ENCODE measurements around the gene CCDC102A.
"Not testable (repeated sequence)": the region's sequence is repeated elsewhere in the genome, so short reads cannot be mapped to it uniquely, and the experiment has no call there.

CCDC102A gene

GRCh38 chr16:57501492-57501891 lies 34.9 kb downstream of the CCDC102A start:
- no peak overlapping the region for H3K4me3 ChIP-seq (ENCODE audit: low read depth, low read length)
- DNase-seq (ENCODE audit: low read depth), result no peak
- TF ChIP-seq, protein P1, sequence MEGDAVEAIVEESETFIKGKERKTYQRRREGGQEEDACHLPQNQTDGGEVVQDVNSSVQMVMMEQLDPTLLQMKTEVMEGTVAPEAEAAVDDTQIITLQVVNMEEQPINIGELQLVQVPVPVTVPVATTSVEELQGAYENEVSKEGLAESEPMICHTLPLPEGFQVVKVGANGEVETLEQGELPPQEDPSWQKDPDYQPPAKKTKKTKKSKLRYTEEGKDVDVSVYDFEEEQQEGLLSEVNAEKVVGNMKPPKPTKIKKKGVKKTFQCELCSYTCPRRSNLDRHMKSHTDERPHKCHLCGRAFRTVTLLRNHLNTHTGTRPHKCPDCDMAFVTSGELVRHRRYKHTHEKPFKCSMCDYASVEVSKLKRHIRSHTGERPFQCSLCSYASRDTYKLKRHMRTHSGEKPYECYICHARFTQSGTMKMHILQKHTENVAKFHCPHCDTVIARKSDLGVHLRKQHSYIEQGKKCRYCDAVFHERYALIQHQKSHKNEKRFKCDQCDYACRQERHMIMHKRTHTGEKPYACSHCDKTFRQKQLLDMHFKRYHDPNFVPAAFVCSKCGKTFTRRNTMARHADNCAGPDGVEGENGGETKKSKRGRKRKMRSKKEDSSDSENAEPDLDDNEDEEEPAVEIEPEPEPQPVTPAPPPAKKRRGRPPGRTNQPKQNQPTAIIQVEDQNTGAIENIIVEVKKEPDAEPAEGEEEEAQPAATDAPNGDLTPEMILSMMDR (IDR thresholded peaks at IDR 0.05; ENCODE audit: insufficient read depth, low read depth, low read length, missing control alignments), result no peak

DNA sequence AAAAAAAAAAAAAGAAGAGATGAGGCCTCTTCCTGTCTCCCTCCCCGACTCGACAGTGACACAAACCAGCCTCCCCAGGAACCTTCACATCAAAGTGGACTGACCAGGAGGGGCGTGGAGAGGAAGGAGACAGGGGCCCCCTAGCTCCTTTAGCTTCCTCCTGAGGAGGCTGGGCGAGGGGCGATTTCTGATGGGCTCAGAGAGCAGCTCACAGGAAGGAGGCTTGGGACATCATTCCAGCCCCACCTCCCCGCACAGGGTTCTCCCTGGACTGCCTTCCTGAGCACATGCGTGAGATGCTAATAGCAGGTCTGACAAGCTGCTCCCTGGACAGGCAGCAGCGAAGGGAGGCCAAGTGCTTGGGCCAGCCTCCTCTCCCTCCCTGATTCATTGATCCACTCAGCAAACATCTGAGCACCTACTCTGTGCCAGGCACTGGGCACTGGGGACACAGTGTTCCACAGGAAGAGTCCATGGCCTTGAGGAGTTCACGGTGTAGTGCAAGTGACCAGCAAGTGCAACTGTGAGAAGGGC lies 35.7 kb downstream of the CCDC102A start:
- no peak for DNase-seq (ENCODE audit: low read depth)
- no peak overlapping the region for H3K4me3 ChIP-seq (ENCODE audit: low read depth, low read length)
- TF ChIP-seq, protein P1 (IDR thresholded peaks at IDR 0.05; ENCODE audit: insufficient read depth, low read depth, low read length, missing control alignments), result no peak

DNA sequence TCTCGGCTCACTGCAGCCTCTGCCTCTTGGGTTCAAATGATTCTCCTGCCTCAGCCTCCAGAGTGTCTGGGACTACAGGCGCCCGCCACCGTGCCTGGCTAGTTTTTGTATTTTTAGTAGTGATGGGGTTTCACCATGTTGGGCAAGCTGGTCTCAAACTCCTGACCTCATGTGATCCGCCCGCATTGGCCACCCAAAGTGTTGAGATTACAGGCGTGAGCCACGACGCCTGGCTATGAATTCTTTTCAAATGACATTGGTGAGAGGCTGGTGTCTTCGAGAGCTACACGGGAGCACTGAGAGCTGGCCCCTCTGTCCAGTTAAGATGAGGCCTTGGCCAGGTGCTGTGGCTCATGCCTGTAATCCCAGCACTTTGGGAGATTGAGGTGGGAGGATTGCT lies 36.4 kb downstream of the CCDC102A start:
- not testable (repeated sequence) for DNase-seq (ENCODE audit: low read depth); H3K4me3 ChIP-seq (ENCODE audit: low read depth, low read length)

- H3K4me3 ChIP-seq (ENCODE audit: low read depth, low read length), result no peak overlapping the region
- TF ChIP-seq, protein P1 (IDR thresholded peaks at IDR 0.05; ENCODE audit: insufficient read depth, low read depth, low read length, missing control alignments), result no peak
- DNase-seq (ENCODE audit: low read depth), result no peak
These were observed 38.3 kb downstream of the CCDC102A start for GRCh38 chr16:57498031-57498430.

- TF ChIP-seq, protein P1 (IDR thresholded peaks at IDR 0.05; ENCODE audit: insufficient read depth, low read depth, low read length, missing control alignments), result no peak
- no peak overlapping the region for H3K4me3 ChIP-seq (ENCODE audit: low read depth, low read length)
These were observed 39.2 kb downstream of the CCDC102A start for GRCh38 chr16:57497121-57497520.

DNA sequence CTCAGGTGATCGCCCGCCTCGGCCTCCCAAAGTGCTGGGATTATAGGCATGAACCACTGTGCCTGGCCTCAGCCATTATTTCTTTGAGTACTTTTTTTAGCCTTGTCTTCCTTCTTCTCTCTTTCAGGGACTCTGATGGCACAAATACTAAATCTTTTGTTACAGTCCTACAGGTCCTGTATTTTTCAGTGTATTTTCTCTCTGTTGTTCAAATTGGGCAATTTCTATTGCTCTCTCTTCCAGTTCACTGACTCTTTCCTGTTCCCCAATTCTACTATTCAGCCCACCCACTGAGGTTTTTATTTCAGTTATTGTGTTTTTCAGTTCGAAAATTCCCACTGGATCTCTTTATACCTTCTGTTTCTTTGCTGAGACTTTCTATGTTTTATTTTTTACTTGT lies 42.6 kb downstream of the CCDC102A start:
- DNase-seq (ENCODE audit: low read depth), result no peak
- TF ChIP-seq, protein P1 (IDR thresholded peaks at IDR 0.05; ENCODE audit: insufficient read depth, low read depth, low read length, missing control alignments), result no peak
- H3K4me3 ChIP-seq (ENCODE audit: low read depth, low read length), result no peak overlapping the region

More at GRCh38 chr16:57497121-57497520, 39.2 kb downstream of the CCDC102A start:
- DNase-seq (ENCODE audit: low read depth), result no peak

DNA sequence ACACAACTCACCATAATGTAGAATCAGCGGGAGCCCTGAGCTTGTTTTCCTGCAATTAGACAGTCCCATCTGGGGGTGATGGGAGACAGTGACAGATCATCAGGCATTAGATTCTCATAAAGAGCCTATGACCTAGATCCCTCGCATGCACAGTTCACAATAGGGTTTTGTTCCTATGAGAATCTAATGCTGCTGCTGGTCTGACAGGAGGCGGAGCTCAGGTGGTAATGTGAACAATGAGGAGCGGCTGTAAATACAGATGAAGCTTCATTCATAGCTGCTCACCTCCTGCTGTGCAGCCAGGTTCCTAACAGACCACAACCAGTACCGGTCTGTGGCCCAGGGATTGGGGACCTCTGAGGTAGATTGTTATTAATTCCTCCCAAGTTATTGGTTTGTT lies 47.1 kb downstream of the CCDC102A start:
- H3K4me3 ChIP-seq (ENCODE audit: low read depth, low read length), result no peak overlapping the region
- no peak for DNase-seq (ENCODE audit: low read depth)
- TF ChIP-seq, protein P1 (IDR thresholded peaks at IDR 0.05; ENCODE audit: insufficient read depth, low read depth, low read length, missing control alignments), result no peak

All from GM12865 (cell line).